Endometrial microvascular endothelial cells (primary cell): Measurements from ENCODE around the gene DNAH2. TPM values are rescaled to one million over a fixed set of nuclear protein-coding genes. Genes with fewer than 3 reads are reported as not detected.

Experiments used
- in situ Hi-C: cut with HindIII; loops from 2 replicates; pipeline ENCODE4 v1.10.0; 2017; ENCODE audit warnings: low sequenced_read_pairs, low pct_unique_long_range_greater_than_20kb; ENCODE audit errors: inconsistent ontology term
- total RNA-seq: library from RNA; depleted of rRNA; stranded (reverse); fragments of >200 nt; gene quantifications from one replicate; pipeline ENCODE4 v1.2.3, GENCODE V29; 2015; ENCODE audit errors: inconsistent ontology term

The DNAH2 gene
- total RNA-seq, 1 donor from 2014 or later = 1.1 TPM

GRCh38 chr17:7701681-7702080 lies 15.9 kb upstream of the DNAH2 start:
- in situ Hi-C loops = no loop called here

- in situ Hi-C loops = no loop called here
Observed at GRCh38 chr17:7702776-7703175, 14.8 kb upstream of the DNAH2 start.

GRCh38 chr17:7703584-7704479 lies 13.7 kb upstream of the DNAH2 start:
- in situ Hi-C loops = no loop called here

GRCh38 chr17:7704601-7705268 lies 12.8 kb upstream of the DNAH2 start, which contains the start of gene EFNB3:
EFNB3 (plus strand) TSS chr17:7705202; CDS start chr17:7705599, 397 bp downstream.
- in situ Hi-C loops = no loop called here

GRCh38 chr17:7705269-7706255 lies 12.0 kb upstream of the DNAH2 start:
- in situ Hi-C loops = no loop called here

GRCh38 chr17:7706631-7707354 lies 10.8 kb upstream of the DNAH2 start:
- in situ Hi-C loops = no loop called here

GRCh38 chr17:7707446-7707845 lies 10.1 kb upstream of the DNAH2 start:
- in situ Hi-C loops = no loop called here

- in situ Hi-C loops = no loop called here
Observed at GRCh38 chr17:7707858-7708750, 9.4 kb upstream of the DNAH2 start.

- in situ Hi-C loops = no loop called here
Observed at GRCh38 chr17:7709031-7709430, 8.5 kb upstream of the DNAH2 start.

- in situ Hi-C loops = no loop called here
Observed at GRCh38 chr17:7710301-7710700, 7.2 kb upstream of the DNAH2 start.

GRCh38 chr17:7711051-7711755 lies 6.3 kb upstream of the DNAH2 start:
- in situ Hi-C loops = no loop called here

- in situ Hi-C loops = no loop called here
Observed at GRCh38 chr17:7712111-7712771, 5.3 kb upstream of the DNAH2 start.

- in situ Hi-C loops = no loop called here
Observed at GRCh38 chr17:7713782-7714181, 3.8 kb upstream of the DNAH2 start.

GRCh38 chr17:7714721-7715594 lies 2.6 kb upstream of the DNAH2 start:
- in situ Hi-C loops = no loop called here
